Left ventricle myocardium inferior (tissue), 1 donor: ENCODE data around the gene GABBR2. TPM values are rescaled to one million over a fixed set of nuclear protein-coding genes. Genes with fewer than 3 reads are reported as not detected.

Source experiments
- DNase-seq: peaks from one replicate; pipeline ENCODE4 v3.0.0-alpha.2; 2020
- H3K27ac ChIP-seq: fragments of 200-600 bp; replicated peaks from 2 replicates; pipeline ENCODE4 v1.8.0; 2021
- H3K27me3 ChIP-seq: fragments of 200-600 bp; 2 replicates; pipeline ENCODE4 v1.8.0; 2021; ENCODE audit warnings: low read depth
- H3K36me3 ChIP-seq: fragments of 200-600 bp; 2 replicates; pipeline ENCODE4 v1.8.0; 2021
- H3K4me1 ChIP-seq: fragments of 200-600 bp; 2 replicates; pipeline ENCODE4 v1.8.0; 2021
- H3K4me3 ChIP-seq: fragments of 200-600 bp; 2 replicates; pipeline ENCODE4 v1.8.0; 2021; ENCODE audit warnings: mild to moderate bottlenecking, moderate library complexity
- H3K9me3 ChIP-seq: fragments of 200-600 bp; replicated peaks from 2 replicates; pipeline ENCODE4 v1.8.0; 2021
- intact Hi-C: fragments of 100-400 bp; cut with micrococcal nuclease; formaldehyde crosslinking; loops from one replicate; pipeline ENCODE4 v1.11.0; 2022
- total RNA-seq: library from RNA; stranded (reverse); fragmentation: NEBNext Ultra II Directional; extraction: Animal tissue kit (Norgen Biotek cat#: 25700); gene quantifications from one replicate; pipeline ENCODE4 v1.2.1, GENCODE V29; 2021
- TF ChIP-seq, protein P1 (sequence below): fragments of 200-600 bp; IDR thresholded peaks from 2 replicates; pipeline ENCODE4 v1.8.0; 2021; ENCODE audit warnings: antibody characterized with exemption, mild to moderate bottlenecking, borderline replicate concordance
- donor health status: DM: no; HTN: yes; CAD: no; lungs with severe emphysema.

GABBR2 gene
- total RNA-seq, 1 donor from 2014 or later, result 1.1 TPM

DNA sequence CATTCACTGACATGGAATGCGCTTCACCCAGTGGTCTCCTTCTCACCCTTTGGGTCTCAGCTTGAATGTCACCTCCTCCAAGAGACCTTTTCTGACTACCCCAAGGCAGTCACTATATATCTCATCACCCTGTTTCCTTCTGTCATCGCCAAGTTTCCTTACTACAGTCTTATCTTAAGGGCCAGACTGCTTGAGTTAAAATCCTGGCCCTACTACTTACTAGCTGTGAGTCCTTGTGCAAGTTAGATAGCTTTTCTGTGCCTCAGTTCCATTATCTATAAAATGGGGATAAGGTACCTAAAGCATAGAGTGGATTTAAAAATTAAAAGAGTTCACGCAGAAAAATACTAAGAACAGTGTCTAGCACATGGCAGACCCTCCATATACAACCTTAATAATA is 132.4 kb downstream of the GABBR2 start:
- no peaks in the 10 kb centered on the region for H3K36me3 ChIP-seq
- H3K9me3 ChIP-seq, result no peaks in the 10 kb centered on the region
- H3K27me3 ChIP-seq, result peaks cover 92% of the 10 kb centered on the region
- no peak overlapping the region for H3K4me3 ChIP-seq
- intact Hi-C loops, result no loop called here
- no peaks in the 10 kb centered on the region for H3K4me1 ChIP-seq
- TF ChIP-seq, protein P1, sequence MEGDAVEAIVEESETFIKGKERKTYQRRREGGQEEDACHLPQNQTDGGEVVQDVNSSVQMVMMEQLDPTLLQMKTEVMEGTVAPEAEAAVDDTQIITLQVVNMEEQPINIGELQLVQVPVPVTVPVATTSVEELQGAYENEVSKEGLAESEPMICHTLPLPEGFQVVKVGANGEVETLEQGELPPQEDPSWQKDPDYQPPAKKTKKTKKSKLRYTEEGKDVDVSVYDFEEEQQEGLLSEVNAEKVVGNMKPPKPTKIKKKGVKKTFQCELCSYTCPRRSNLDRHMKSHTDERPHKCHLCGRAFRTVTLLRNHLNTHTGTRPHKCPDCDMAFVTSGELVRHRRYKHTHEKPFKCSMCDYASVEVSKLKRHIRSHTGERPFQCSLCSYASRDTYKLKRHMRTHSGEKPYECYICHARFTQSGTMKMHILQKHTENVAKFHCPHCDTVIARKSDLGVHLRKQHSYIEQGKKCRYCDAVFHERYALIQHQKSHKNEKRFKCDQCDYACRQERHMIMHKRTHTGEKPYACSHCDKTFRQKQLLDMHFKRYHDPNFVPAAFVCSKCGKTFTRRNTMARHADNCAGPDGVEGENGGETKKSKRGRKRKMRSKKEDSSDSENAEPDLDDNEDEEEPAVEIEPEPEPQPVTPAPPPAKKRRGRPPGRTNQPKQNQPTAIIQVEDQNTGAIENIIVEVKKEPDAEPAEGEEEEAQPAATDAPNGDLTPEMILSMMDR, result no peak
- H3K27ac ChIP-seq, result no peak overlapping the region
- no peak for DNase-seq

DNA sequence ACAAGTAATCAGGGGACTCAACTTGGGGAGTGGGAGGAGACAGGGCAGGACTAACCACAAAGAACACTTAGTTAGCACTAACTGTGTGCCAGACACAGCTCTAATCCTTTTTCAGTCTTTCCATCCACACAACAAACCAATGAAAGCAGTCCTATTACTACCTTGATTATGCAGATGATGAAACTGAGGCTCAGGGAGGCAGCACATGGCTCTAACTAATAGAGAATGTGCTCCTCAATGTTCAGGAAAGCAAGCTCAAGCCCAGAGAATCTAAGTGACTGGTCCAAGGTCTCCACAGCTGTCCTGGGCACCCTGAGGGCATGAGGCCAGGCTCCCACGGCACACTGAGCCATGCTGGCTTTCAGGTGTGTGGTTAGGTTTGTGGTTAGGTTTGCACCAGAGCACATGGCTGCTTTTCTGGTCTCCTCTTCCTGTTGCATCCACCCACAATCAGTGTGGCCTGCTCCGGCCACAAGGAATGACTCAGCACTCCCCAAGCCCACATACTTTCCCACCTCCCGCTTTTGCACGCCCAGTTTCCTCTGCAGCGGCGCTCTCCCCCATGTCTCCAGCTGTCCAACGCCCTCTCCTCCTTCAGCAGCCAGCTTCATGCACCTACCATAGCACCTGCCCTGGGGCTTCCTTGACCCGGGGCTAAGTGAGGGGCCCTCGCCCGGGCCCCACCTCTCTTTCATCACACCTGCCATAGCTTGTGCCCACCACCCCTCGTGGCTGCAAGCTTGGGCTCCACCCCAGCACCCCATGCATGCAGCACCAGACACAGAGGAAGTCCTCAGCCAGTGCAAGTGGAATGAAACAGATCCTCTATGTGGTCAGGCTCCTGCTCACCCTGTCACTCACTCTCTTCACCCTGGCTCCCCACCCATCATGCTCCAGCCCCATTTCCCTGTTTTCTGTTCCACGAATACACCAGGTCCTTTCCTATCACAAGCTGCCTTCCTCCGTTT is 133.1 kb downstream of the GABBR2 start:
- TF ChIP-seq, protein P1, result no peak
- no peaks in the 10 kb centered on the region for H3K4me1 ChIP-seq
- H3K27me3 ChIP-seq, result peaks cover 94% of the 10 kb centered on the region
- H3K36me3 ChIP-seq, result no peaks in the 10 kb centered on the region
- H3K27ac ChIP-seq, result no peak overlapping the region
- no peaks in the 10 kb centered on the region for H3K9me3 ChIP-seq
- H3K4me3 ChIP-seq, result no peak overlapping the region
- intact Hi-C loops, result no loop called here
- DNase-seq, result no peak

DNA sequence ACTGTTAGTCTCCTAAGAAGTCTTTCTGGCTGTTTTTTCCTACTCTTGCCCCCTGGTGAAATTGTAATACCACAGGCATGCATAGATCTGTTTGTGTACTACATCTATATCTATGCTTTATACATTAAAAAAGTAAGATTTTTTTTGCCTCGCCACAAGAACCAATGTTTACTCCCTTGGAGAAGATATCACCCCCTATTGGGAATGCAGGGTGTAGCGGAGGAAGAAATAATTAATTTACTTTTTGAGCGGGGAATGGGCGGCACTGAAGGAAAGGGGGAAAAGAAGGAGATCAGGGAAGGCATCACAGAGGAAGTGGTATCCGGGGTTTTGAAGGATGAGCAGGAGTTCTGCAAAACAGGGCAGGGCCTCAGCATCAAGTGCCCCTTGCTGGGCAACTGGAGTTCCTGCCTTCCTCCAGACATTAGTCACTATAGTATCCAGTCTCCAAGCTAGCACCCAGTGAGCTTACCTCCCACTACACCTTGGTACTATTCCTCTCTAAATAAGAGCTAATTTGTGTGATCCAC is 134.9 kb downstream of the GABBR2 start:
- no peak overlapping the region for H3K4me3 ChIP-seq
- H3K36me3 ChIP-seq, result no peaks in the 10 kb centered on the region
- H3K4me1 ChIP-seq, result no peaks in the 10 kb centered on the region
- no peak overlapping the region for H3K27ac ChIP-seq
- no peaks in the 10 kb centered on the region for H3K9me3 ChIP-seq
- intact Hi-C loops, result no loop called here
- TF ChIP-seq, protein P1, result no peak
- peaks cover 86% of the 10 kb centered on the region for H3K27me3 ChIP-seq
- DNase-seq, result no peak

DNA sequence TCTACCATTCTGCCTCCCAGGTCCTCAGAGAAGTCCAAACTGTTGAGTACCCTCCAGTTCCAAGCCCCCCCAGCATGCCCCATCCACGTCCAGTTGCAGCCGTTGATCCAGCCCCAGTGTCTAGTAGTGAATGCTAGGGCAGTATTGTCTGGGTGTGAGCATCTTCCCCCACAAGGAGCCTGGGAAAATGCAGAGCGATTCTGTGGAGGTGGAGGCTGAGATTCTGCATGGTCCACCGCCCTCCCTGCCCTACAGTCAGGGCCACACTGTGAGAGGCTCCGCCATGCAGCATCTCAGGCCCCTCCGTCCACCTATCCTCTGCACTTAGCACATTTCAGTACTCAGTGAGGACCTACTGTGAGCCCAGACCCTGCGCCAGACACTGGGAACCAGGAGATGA is 135.9 kb downstream of the GABBR2 start:
- intact Hi-C loops, result no loop called here
- H3K4me1 ChIP-seq, result no peaks in the 10 kb centered on the region
- no peak for DNase-seq

DNA sequence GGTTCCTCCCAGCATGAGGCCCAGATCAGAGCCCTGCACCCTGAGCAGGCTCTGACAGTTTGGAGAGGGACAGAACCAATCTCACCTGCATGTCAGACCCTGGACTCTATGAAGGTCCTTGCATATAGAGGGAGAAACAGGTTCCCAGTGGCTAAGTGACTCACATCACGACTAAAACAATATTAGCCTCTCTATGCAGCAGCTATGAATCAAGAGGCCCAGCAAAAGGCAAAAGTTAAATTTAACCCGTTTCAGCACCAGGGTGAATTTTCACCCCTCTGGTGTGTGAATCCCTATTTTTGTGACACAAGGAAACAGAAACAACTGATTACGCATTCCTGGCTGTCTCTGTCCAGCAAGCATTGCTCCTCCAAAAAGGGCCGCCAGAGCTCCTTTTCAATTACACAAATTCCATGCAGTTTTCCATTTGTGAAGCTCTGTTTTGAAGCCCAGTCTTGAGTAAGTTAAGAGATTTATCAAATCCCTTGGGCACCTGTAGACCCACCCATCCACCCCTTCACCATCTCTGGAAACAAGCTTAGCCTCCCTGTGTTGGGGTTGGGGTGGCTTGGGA is 136.6 kb downstream of the GABBR2 start:
- no peak overlapping the region for H3K27ac ChIP-seq
- H3K4me1 ChIP-seq, result no peaks in the 10 kb centered on the region
- H3K4me3 ChIP-seq, result no peak overlapping the region
- H3K9me3 ChIP-seq, result no peaks in the 10 kb centered on the region
- peaks cover 70% of the 10 kb centered on the region for H3K27me3 ChIP-seq
- TF ChIP-seq, protein P1, result no peak
- H3K36me3 ChIP-seq, result no peaks in the 10 kb centered on the region
- DNase-seq, result no peak
- intact Hi-C loops, result no loop called here

More for the DNA sequence above, 135.9 kb downstream of the GABBR2 start:
- TF ChIP-seq, protein P1, result no peak
- Histone ChIP-seq H3K4me3 (no peak overlapping the region), H3K27me3 (peaks cover 76% of the 10 kb centered on the region), H3K9me3 (no peaks in the 10 kb centered on the region), H3K27ac (no peak overlapping the region), H3K36me3 (no peaks in the 10 kb centered on the region)
